ENCODE results near the gene CEP295NL. TPM values are rescaled to one million over a fixed set of nuclear protein-coding genes. Genes with fewer than 3 reads are reported as not detected.
A peak's percentile ranks its signal among the peaks of the same experiment; 100 is the strongest.

The CEP295NL gene
- total and polyA plus RNA-seq, 2 of the 13 experiments (the other 11 are each of a cell fraction or from before 2014, with no cell fraction given), result not detected

DNA sequence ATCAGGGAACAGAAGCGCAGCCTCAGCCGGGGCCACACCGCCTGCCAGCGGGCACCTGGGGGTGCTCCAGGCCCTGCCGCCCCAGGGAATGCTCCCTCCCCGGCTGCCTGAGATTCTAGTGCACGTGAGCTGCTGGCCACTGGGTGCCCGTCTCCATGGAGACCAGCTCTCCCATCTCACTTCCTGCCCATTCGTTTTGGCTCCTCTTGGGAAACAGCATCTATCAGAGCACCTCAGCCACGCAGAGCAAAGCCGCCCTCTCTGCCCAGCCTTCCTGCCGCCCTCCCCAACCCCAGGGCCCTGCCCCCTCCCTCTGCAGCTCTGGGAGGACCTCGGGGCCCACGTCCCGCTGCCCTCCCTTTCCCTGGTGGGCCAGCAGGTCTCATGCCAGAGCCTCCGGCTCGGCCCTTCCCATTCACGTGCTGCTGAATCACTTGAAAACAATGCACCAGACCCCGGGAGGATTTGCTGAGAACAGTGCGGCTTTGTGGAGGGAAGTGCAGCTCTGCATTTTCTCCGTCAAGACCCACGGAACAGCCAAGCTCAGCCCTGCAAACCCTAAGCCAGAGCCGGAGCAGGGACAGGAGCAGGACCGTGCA, 19.4 kb downstream of the CEP295NL start (continued):
- TF ChIP-seq MAZ (IDR thresholded peaks at IDR 0.05; ENCODE audit: borderline replicate concordance, low read depth, low read length) (0 out of 2 replicates have a peak, but pooled peaks have one; percentile 64), MAZ (CRISPR knock-in tag; IDR thresholded peaks at IDR 0.05; ENCODE audit: low read depth) (no peak; the same call in none of the 2 replicates), GATAD2A (CRISPR knock-in tag; IDR thresholded peaks at IDR 0.05) (peak; percentile 59), ZNF670 (CRISPR knock-in tag; IDR thresholded peaks at IDR 0.05; ENCODE audit: borderline replicate concordance) (no peak), SOX13 (IDR thresholded peaks at IDR 0.05) (no peak), SOX13 (CRISPR knock-in tag; conservative IDR thresholded peaks at IDR 0.05 in 1 of 2, IDR thresholded peaks at IDR 0.05 in 1 of 2) (peak in 1 of 2 experiments; percentile 79; a peak in 1 of 4 replicates), TEAD2 (CRISPR knock-in tag; IDR thresholded peaks at IDR 0.05) (no peak), ZNF282 (IDR thresholded peaks at IDR 0.05; ENCODE audit: partially characterized antibody) (no peak), RXRA (CRISPR knock-in tag; IDR thresholded peaks at IDR 0.05) (peak; percentile 21; the same call in 1 of the 2 replicates), TAF1 (CRISPR knock-in tag; IDR thresholded peaks at IDR 0.05) (peak; percentile 29; the same call in 1 of the 2 replicates), STAG1 (CRISPR knock-in tag; IDR thresholded peaks at IDR 0.05) (peak; percentile 10; the same call in 1 of the 2 replicates), FOSL1 (CRISPR knock-in tag; IDR thresholded peaks at IDR 0.05; ENCODE audit: borderline replicate concordance) (peak; percentile 62), ZBTB20 (CRISPR knock-in tag; IDR thresholded peaks at IDR 0.05; ENCODE audit: borderline replicate concordance, low read depth) (no peak), SIN3A (IDR thresholded peaks at IDR 0.05; ENCODE audit: borderline replicate concordance, low read depth, low read length) (0 out of 2 replicates have a peak, but pooled peaks have one; percentile 60), ZNF776 (CRISPR knock-in tag; IDR thresholded peaks at IDR 0.05) (peak; percentile 30; the same call in 1 of the 2 replicates), SAP130 (CRISPR knock-in tag; IDR thresholded peaks at IDR 0.05; ENCODE audit: low read depth) (peak; percentile 10; the same call in 1 of the 2 replicates), ZFP36L2 (CRISPR knock-in tag; IDR thresholded peaks at IDR 0.05) (no peak), PHF8 (CRISPR knock-in tag; IDR thresholded peaks at IDR 0.05) (no peak), ZNF138 (CRISPR knock-in tag; IDR thresholded peaks at IDR 0.05; ENCODE audit: low read depth) (no peak), MED8 (CRISPR knock-in tag; IDR thresholded peaks at IDR 0.05; ENCODE audit: insufficient replicate concordance) (peak; percentile 1), SOX5 (CRISPR knock-in tag; IDR thresholded peaks at IDR 0.05; ENCODE audit: borderline replicate concordance) (peak; percentile 85)
- TF ChIP-seq, protein P1, sequence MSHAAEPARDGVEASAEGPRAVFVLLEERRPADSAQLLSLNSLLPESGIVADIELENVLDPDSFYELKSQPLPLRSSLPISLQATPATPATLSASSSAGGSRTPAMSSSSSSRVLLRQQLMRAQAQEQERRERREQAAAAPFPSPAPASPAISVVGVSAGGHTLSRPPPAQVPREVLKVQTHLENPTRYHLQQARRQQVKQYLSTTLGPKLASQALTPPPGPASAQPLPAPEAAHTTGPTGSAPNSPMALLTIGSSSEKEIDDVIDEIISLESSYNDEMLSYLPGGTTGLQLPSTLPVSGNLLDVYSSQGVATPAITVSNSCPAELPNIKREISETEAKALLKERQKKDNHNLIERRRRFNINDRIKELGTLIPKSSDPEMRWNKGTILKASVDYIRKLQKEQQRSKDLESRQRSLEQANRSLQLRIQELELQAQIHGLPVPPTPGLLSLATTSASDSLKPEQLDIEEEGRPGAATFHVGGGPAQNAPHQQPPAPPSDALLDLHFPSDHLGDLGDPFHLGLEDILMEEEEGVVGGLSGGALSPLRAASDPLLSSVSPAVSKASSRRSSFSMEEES (CRISPR knock-in tag; IDR thresholded peaks at IDR 0.05), result peak; percentile 89
- TF ChIP-seq, protein P2, sequence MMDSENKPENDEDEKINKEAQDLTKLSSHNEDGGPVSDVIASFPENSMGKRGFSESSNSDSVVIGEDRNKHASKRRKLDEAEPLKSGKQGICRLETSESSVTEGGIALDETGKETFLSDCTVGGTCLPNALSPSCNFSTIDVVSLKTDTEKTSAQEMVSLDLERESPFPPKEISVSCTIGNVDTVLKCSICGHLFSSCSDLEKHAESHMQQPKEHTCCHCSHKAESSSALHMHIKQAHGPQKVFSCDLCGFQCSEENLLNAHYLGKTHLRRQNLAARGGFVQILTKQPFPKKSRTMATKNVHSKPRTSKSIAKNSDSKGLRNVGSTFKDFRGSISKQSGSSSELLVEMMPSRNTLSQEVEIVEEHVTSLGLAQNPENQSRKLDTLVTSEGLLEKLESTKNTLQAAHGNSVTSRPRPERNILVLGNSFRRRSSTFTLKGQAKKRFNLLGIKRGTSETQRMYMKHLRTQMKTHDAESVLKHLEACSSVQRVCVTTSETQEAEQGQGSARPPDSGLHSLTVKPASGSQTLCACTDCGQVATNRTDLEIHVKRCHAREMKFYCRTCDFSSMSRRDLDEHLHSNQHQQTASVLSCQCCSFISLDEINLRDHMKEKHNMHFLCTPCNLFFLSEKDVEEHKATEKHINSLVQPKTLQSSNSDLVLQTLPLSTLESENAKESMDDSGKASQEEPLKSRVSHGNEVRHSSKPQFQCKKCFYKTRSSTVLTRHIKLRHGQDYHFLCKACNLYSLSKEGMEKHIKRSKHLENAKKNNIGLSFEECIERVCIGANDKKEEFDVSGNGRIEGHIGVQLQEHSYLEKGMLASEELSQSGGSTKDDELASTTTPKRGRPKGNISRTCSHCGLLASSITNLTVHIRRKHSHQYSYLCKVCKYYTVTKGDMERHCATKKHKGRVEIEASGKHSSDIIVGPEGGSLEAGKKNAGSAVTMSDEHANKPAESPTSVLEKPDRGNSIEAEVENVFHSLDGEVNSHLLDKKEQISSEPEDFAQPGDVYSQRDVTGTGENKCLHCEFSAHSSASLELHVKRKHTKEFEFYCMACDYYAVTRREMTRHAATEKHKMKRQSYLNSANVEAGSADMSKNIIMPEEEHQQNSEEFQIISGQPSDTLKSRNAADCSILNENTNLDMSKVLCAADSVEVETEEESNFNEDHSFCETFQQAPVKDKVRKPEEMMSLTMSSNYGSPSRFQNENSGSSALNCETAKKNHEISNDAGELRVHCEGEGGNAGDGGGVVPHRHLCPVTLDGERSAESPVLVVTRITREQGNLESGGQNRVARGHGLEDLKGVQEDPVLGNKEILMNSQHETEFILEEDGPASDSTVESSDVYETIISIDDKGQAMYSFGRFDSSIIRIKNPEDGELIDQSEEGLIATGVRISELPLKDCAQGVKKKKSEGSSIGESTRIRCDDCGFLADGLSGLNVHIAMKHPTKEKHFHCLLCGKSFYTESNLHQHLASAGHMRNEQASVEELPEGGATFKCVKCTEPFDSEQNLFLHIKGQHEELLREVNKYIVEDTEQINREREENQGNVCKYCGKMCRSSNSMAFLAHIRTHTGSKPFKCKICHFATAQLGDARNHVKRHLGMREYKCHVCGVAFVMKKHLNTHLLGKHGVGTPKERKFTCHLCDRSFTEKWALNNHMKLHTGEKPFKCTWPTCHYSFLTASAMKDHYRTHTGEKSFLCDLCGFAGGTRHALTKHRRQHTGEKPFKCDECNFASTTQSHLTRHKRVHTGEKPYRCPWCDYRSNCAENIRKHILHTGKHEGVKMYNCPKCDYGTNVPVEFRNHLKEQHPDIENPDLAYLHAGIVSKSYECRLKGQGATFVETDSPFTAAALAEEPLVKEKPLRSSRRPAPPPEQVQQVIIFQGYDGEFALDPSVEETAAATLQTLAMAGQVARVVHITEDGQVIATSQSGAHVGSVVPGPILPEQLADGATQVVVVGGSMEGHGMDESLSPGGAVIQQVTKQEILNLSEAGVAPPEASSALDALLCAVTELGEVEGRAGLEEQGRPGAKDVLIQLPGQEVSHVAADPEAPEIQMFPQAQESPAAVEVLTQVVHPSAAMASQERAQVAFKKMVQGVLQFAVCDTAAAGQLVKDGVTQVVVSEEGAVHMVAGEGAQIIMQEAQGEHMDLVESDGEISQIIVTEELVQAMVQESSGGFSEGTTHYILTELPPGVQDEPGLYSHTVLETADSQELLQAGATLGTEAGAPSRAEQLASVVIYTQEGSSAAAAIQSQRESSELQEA (CRISPR knock-in tag; IDR thresholded peaks at IDR 0.05; ENCODE audit: not compliant biosample characterization), result no peak

Measured in HepG2 (cell line).